H9 (cell line): ENCODE data around the gene CLEC20A. TPM values are rescaled to one million over a fixed set of nuclear protein-coding genes. Genes with fewer than 3 reads are reported as not detected.

Source experiments
- DNase-seq: peaks from one replicate; pipeline ENCODE4 v3.0.0-alpha.2; 2017
- H2AFZ ChIP-seq: one replicate; pipeline ENCODE4 v1.6.1; 2013; ENCODE audit warnings: mild to moderate bottlenecking, low read length, control low read depth, moderate library complexity
- H2AK5ac ChIP-seq: 2 replicates; pipeline ENCODE4 v1.6.1; 2013; ENCODE audit warnings: low read length, control low read depth, mixed read lengths; ENCODE audit not compliant: insufficient read length
- H2BK120ac ChIP-seq: one replicate; pipeline ENCODE4 v1.6.1; 2013; ENCODE audit warnings: low read depth, mild to moderate bottlenecking, low read length, control low read depth, inconsistent platforms; ENCODE audit not compliant: poor library complexity, severe bottlenecking
- H2BK12ac ChIP-seq: 2 replicates; pipeline ENCODE4 v1.6.1; 2013; ENCODE audit warnings: low read length, control low read depth, mixed read lengths, low read depth; ENCODE audit not compliant: insufficient read length
- H2BK15ac ChIP-seq: 2 replicates; pipeline ENCODE4 v1.6.1; 2013; ENCODE audit warnings: low read depth, low read length, control low read depth
- H2BK20ac ChIP-seq: one replicate; pipeline ENCODE4 v1.6.1; 2013; ENCODE audit warnings: low read depth, mild to moderate bottlenecking, low read length, control low read depth, inconsistent platforms; ENCODE audit not compliant: poor library complexity, severe bottlenecking
- H2BK5ac ChIP-seq: 2 replicates; pipeline ENCODE4 v1.6.1; 2013; ENCODE audit warnings: low read length, control low read depth, mixed read lengths; ENCODE audit not compliant: insufficient read length
- H3K14ac ChIP-seq: 2 replicates; pipeline ENCODE4 v1.6.1; 2013; ENCODE audit warnings: low read length, control low read depth; ENCODE audit not compliant: insufficient read depth
- H3K18ac ChIP-seq: 2 replicates; pipeline ENCODE4 v1.6.1; 2013; ENCODE audit warnings: low read depth, mild to moderate bottlenecking, mixed read lengths, low read length, control low read depth; ENCODE audit not compliant: insufficient read length
- H3K23ac ChIP-seq: 2 replicates; pipeline ENCODE4 v1.6.1; 2013; ENCODE audit warnings: low read length, control low read depth, mixed read lengths, low read depth; ENCODE audit not compliant: insufficient read length
- H3K23me2 ChIP-seq: 2 replicates; pipeline ENCODE4 v1.6.1; 2013; ENCODE audit warnings: low read depth, mild to moderate bottlenecking, mixed read lengths, low read length, control low read depth; ENCODE audit not compliant: insufficient read length, poor library complexity, severe bottlenecking
- H3K27ac ChIP-seq: 2 replicates; pipeline ENCODE4 v1.5.1; 2013; ENCODE audit warnings: low read length, control low read depth, mixed read lengths, low read depth; ENCODE audit not compliant: insufficient read length
- H3K27me3 ChIP-seq: 2 replicates; pipeline ENCODE4 v1.6.1; 2013; ENCODE audit warnings: low read length, control low read depth, inconsistent platforms; ENCODE audit not compliant: insufficient read depth
- H3K4ac ChIP-seq: 2 replicates; pipeline ENCODE4 v1.6.1; 2013; ENCODE audit warnings: low read depth, mild to moderate bottlenecking, control low read depth, inconsistent platforms, low read length, moderate library complexity
- H3K4me1 ChIP-seq: 2 replicates; pipeline ENCODE4 v1.6.1; 2013; ENCODE audit warnings: low read length, control low read depth, inconsistent platforms; ENCODE audit not compliant: insufficient read depth
- H3K4me2 ChIP-seq: 2 replicates; pipeline ENCODE4 v1.6.1; 2013; ENCODE audit warnings: low read length, control low read depth, mixed read lengths; ENCODE audit not compliant: insufficient read length, insufficient read depth
- H3K56ac ChIP-seq: 2 replicates; pipeline ENCODE4 v1.6.1; 2013; ENCODE audit warnings: low read depth, mild to moderate bottlenecking, mixed read lengths, low read length, control low read depth; ENCODE audit not compliant: insufficient read length
- H3K79me1 ChIP-seq: 2 replicates; pipeline ENCODE4 v1.6.1; 2013; ENCODE audit warnings: low read depth, mild to moderate bottlenecking, moderate library complexity, low read length, control low read depth, inconsistent platforms; ENCODE audit not compliant: insufficient read depth, poor library complexity, severe bottlenecking
- H3K79me2 ChIP-seq: 2 replicates; pipeline ENCODE4 v1.6.1; 2013; ENCODE audit warnings: low read length, control low read depth, inconsistent platforms; ENCODE audit not compliant: insufficient read depth
- H3K9ac ChIP-seq: 2 replicates; pipeline ENCODE4 v1.6.1; 2013; ENCODE audit warnings: low read length, control low read depth, mixed read lengths; ENCODE audit not compliant: insufficient read length; ENCODE audit errors: extremely low read depth
- H3K9me3 ChIP-seq: one replicate; pipeline ENCODE4 v1.6.1; 2013; ENCODE audit warnings: low read depth, low read length, inconsistent platforms; ENCODE audit not compliant: control insufficient read depth
- H3T11ph ChIP-seq: one replicate; pipeline ENCODE4 v1.6.1; 2013; ENCODE audit warnings: mild to moderate bottlenecking, low read length, control low read depth, inconsistent platforms
- H4K20me1 ChIP-seq: one replicate; pipeline ENCODE4 v1.6.1; 2013; ENCODE audit not compliant: control insufficient read depth, insufficient read length, insufficient read depth
- H4K5ac ChIP-seq: 2 replicates; pipeline ENCODE4 v1.6.1; 2013; ENCODE audit warnings: low read depth, mild to moderate bottlenecking, mixed read lengths, low read length, control low read depth; ENCODE audit not compliant: insufficient read length
- H4K8ac ChIP-seq: replicated peaks from 2 replicates; pipeline ENCODE4 v1.6.1; 2013; ENCODE audit warnings: low read length, control low read depth, mixed read lengths, low read depth; ENCODE audit not compliant: insufficient read length
- H4K91ac ChIP-seq: 2 replicates; pipeline ENCODE4 v1.6.1; 2013; ENCODE audit warnings: low read depth, mild to moderate bottlenecking, moderate library complexity, mixed read lengths, low read length, control low read depth; ENCODE audit not compliant: insufficient read length
- H3K27ac Mint-ChIP-seq, 3 experiments: 2 replicates in 2 of 3; 3 replicates in 1 of 3; pipeline ENCODE4 v1.8.0; 2020 to 2021; ENCODE audit warnings: mixed read lengths in 3 of 3, mild to moderate bottlenecking in 1 of 3, moderate library complexity in 1 of 3
- H3K27me3 Mint-ChIP-seq: 2 replicates; pipeline ENCODE4 v1.8.0; 2021; ENCODE audit warnings: low read depth, mild to moderate bottlenecking, moderate library complexity, mixed read lengths
- H3K36me3 Mint-ChIP-seq, 3 experiments: 2 replicates in 2 of 3; 3 replicates in 1 of 3; pipeline ENCODE4 v1.8.0; 2020 to 2021; ENCODE audit warnings: low read depth in 3 of 3, mixed read lengths in 3 of 3; ENCODE audit not compliant: insufficient read depth in 1 of 3
- H3K4me1 Mint-ChIP-seq, 2 experiments: 2 replicates each; pipeline ENCODE4 v1.8.0; 2020; ENCODE audit warnings: mixed read lengths in 2 of 2
- H3K4me3 Mint-ChIP-seq, 2 experiments: 2 replicates in 1 of 2; 3 replicates in 1 of 2; pipeline ENCODE4 v1.8.0; 2020 to 2021; ENCODE audit warnings: mild to moderate bottlenecking in 2 of 2, mixed read lengths in 2 of 2, moderate library complexity in 1 of 2
- H3K9me3 Mint-ChIP-seq, 2 experiments: 2 replicates in 1 of 2; 3 replicates in 1 of 2; pipeline ENCODE4 v1.8.0; 2020; ENCODE audit warnings: mild to moderate bottlenecking in 2 of 2, mixed read lengths in 2 of 2, moderate library complexity in 1 of 2
- WGBS: extraction: QIAGEN DNeasy Blood & Tissue Kit; methylation state at CpG from one replicate; pipeline ENCODE4 v1.1.7; 2013; ENCODE audit warnings: missing lambda C conversion rate, low lambda C conversion rate, mixed read lengths; ENCODE audit not compliant: insufficient read length; ENCODE audit errors: extremely low coverage; 5-methylcytosine and 5-hydroxymethylcytosine counted together
- total RNA-seq: library from RNA; stranded (reverse); gene quantifications from 2 replicates; pipeline ENCODE4 v1.2.1, GENCODE V29; 2021
- TF ChIP-seq, protein P1 (sequence below): fragments of 200-600 bp; sonication (generic); conservative IDR thresholded peaks from 3 replicates; pipeline ENCODE4 v1.8.0; 2021; ENCODE audit warnings: antibody characterized with exemption, mild to moderate bottlenecking

The CLEC20A gene
- total RNA-seq, 1 experiment from 2014 or later, result not detected

DNA sequence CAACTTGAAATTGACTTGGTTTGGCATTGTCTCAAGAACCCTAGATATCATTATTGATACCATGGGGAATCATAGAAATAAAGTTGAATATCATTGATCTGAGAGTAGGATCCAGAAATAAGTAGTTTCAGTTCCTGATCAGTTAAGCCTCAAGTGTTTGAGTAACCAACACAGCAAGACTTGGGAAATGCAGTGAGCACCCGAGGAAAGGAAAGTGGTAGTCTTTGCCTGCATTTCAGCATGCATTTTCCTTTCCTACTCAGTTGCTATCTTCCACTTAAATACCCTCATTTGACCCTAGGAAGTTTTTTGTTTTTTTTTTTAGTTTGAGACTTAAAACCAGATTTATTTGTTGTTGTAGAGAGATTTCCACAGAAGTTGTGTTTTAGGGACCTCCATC is 18.9 kb downstream of the CLEC20A start:
- Histone ChIP-seq H4K91ac (no peak overlapping the region), H3K23ac (no peak overlapping the region), H4K8ac (no peak overlapping the region), H2BK20ac (no peak overlapping the region), H3K56ac (no peak overlapping the region), H3K79me1 (no peaks in the 10 kb centered on the region), H2BK5ac (no peak overlapping the region), H2BK15ac (no peak overlapping the region), H3K4me1 (peaks cover 5% of the 10 kb centered on the region; the same call in 1 of the 2 replicates), H3K27me3 (no peaks in the 10 kb centered on the region), H2BK120ac (no peak overlapping the region), H3K79me2 (no peaks in the 10 kb centered on the region), H3K23me2 (no peaks in the 10 kb centered on the region), H3K4ac (no peak overlapping the region), H3K27ac (no peak overlapping the region), H3K4me2 (no peak overlapping the region), H2BK12ac (no peak overlapping the region), H2AK5ac (no peak overlapping the region), H4K5ac (no peak overlapping the region), H2AFZ (no peak overlapping the region), H3T11ph (no peak overlapping the region), H3K9ac (no peak overlapping the region), H3K14ac (no peak overlapping the region), H3K9me3 (no peaks in the 10 kb centered on the region), H4K20me1 (no peaks in the 10 kb centered on the region), H3K18ac (no peak overlapping the region)
- no peak overlapping the region for H3K4me3 Mint-ChIP-seq
- WGBS, result no CpG with 5 or more reads among the region's 1 CpG
- peaks cover 2 to 21% (median 11%) of the 10 kb centered on the region in 3 experiments; a peak in 5 of 7 replicates for H3K36me3 Mint-ChIP-seq
- TF ChIP-seq, protein P1, sequence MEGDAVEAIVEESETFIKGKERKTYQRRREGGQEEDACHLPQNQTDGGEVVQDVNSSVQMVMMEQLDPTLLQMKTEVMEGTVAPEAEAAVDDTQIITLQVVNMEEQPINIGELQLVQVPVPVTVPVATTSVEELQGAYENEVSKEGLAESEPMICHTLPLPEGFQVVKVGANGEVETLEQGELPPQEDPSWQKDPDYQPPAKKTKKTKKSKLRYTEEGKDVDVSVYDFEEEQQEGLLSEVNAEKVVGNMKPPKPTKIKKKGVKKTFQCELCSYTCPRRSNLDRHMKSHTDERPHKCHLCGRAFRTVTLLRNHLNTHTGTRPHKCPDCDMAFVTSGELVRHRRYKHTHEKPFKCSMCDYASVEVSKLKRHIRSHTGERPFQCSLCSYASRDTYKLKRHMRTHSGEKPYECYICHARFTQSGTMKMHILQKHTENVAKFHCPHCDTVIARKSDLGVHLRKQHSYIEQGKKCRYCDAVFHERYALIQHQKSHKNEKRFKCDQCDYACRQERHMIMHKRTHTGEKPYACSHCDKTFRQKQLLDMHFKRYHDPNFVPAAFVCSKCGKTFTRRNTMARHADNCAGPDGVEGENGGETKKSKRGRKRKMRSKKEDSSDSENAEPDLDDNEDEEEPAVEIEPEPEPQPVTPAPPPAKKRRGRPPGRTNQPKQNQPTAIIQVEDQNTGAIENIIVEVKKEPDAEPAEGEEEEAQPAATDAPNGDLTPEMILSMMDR, result no peak
- no peaks in the 10 kb centered on the region for H3K9me3 Mint-ChIP-seq
- no peaks in the 10 kb centered on the region for H3K27me3 Mint-ChIP-seq
- H3K4me1 Mint-ChIP-seq, result peaks cover 9 to 14% of the 10 kb centered on the region in 2 experiments
- no peak for DNase-seq
- H3K27ac Mint-ChIP-seq, result no peak overlapping the region; a peak in 1 of 7 replicates
